ENCODE measurements around the gene SYTL3. TPM values are rescaled to one million over a fixed set of nuclear protein-coding genes. Genes with fewer than 3 reads are reported as not detected.

The SYTL3 gene
- total RNA-seq, 1 experiment from 2014 or later = 0.86 TPM

GRCh38 chr6:158784505-158784904 lies 134.7 kb downstream of the SYTL3 start:
- H3K27me3 ChIP-seq (replicated peaks; ENCODE audit: control insufficient read depth, insufficient read depth, low read length) = no peaks in the 10 kb centered on the region
- intact Hi-C loops (cut with micrococcal nuclease; ENCODE audit: unreplicated experiment) = no loop called here
- Mint-ChIP-seq H3K27me3 (ENCODE audit: insufficient read depth, unreplicated experiment) (no peaks in the 10 kb centered on the region), H3K27ac (ENCODE audit: unreplicated experiment) (no peak overlapping the region), H3K4me1 (ENCODE audit: low read depth, unreplicated experiment) (peaks cover 18% of the 10 kb centered on the region), H3K36me3 (ENCODE audit: insufficient read depth, unreplicated experiment) (peaks cover 97% of the 10 kb centered on the region), H3K4me3 (ENCODE audit: unreplicated experiment) (no peak overlapping the region), H3K9me3 (ENCODE audit: unreplicated experiment) (no peaks in the 10 kb centered on the region)
- no peak overlapping the region for H3K4me3 ChIP-seq (ENCODE audit: low read depth, low read length)
- no TSS peak for BruUV-seq (replicated peaks)
- peaks cover 16% of the 10 kb centered on the region for H3K4me1 ChIP-seq
- peaks cover 13% of the 10 kb centered on the region for H3K36me3 ChIP-seq (ENCODE audit: control insufficient read depth, insufficient read depth, low read length)
- CTCF ChIA-PET = no interaction called here
- TF ChIP-seq CTCF (IDR thresholded peaks at IDR 0.05; ENCODE audit: insufficient read depth in 1 of 2, low read depth in 1 of 2, low read length in 1 of 2, severe bottlenecking in 1 of 2, unreplicated experiment in 1 of 2) = no peak
- H3K9me3 ChIP-seq = no peaks in the 10 kb centered on the region
- no peak for DNase-seq
- POLR2A ChIA-PET = no interaction called here

- no peak overlapping the region for H3K27ac Mint-ChIP-seq (ENCODE audit: unreplicated experiment)
- intact Hi-C loops (cut with micrococcal nuclease; ENCODE audit: unreplicated experiment) = no loop called here
- POLR2A ChIA-PET = no interaction called here
- no peaks in the 10 kb centered on the region for H3K9me3 Mint-ChIP-seq (ENCODE audit: unreplicated experiment)
- no peaks in the 10 kb centered on the region for H3K27me3 Mint-ChIP-seq (ENCODE audit: insufficient read depth, unreplicated experiment)
- BruUV-seq (replicated peaks) = no TSS peak
- no peak for TF ChIP-seq CTCF (IDR thresholded peaks at IDR 0.05; ENCODE audit: insufficient read depth in 1 of 2, low read depth in 1 of 2, low read length in 1 of 2, severe bottlenecking in 1 of 2, unreplicated experiment in 1 of 2)
- H3K36me3 Mint-ChIP-seq (ENCODE audit: insufficient read depth, unreplicated experiment) = peaks cover 100% of the 10 kb centered on the region
- Histone ChIP-seq H3K27me3 (replicated peaks; ENCODE audit: control insufficient read depth, insufficient read depth, low read length) (no peaks in the 10 kb centered on the region), H3K4me3 (ENCODE audit: low read depth, low read length) (no peak overlapping the region), H3K4me1 (peaks cover 16% of the 10 kb centered on the region), H3K9me3 (no peaks in the 10 kb centered on the region), H3K36me3 (ENCODE audit: control insufficient read depth, insufficient read depth, low read length) (peaks cover 13% of the 10 kb centered on the region)
- H3K4me3 Mint-ChIP-seq (ENCODE audit: unreplicated experiment) = no peak overlapping the region
- DNase-seq = no peak
- peaks cover 18% of the 10 kb centered on the region for H3K4me1 Mint-ChIP-seq (ENCODE audit: low read depth, unreplicated experiment)
- CTCF ChIA-PET = no interaction called here
Observed at GRCh38 chr6:158785036-158785435, 135.2 kb downstream of the SYTL3 start.

GRCh38 chr6:158786645-158787304 lies 136.9 kb downstream of the SYTL3 start:
- TF ChIP-seq CTCF (IDR thresholded peaks at IDR 0.05; ENCODE audit: insufficient read depth in 1 of 2, low read depth in 1 of 2, low read length in 1 of 2, severe bottlenecking in 1 of 2, unreplicated experiment in 1 of 2) = no peak
- POLR2A ChIA-PET = no interaction called here
- BruUV-seq (replicated peaks) = TSS peak; percentile 5
- H3K9me3 Mint-ChIP-seq (ENCODE audit: unreplicated experiment) = no peaks in the 10 kb centered on the region
- intact Hi-C loops (cut with micrococcal nuclease; ENCODE audit: unreplicated experiment) = no loop called here
- peaks cover 96% of the 10 kb centered on the region for H3K36me3 Mint-ChIP-seq (ENCODE audit: insufficient read depth, unreplicated experiment)
- H3K27ac Mint-ChIP-seq (ENCODE audit: unreplicated experiment) = no peak overlapping the region
- H3K4me1 ChIP-seq = peaks cover 12% of the 10 kb centered on the region
- no peaks in the 10 kb centered on the region for H3K27me3 Mint-ChIP-seq (ENCODE audit: insufficient read depth, unreplicated experiment)
- CTCF ChIA-PET = no interaction called here
- no peak overlapping the region for H3K4me3 Mint-ChIP-seq (ENCODE audit: unreplicated experiment)
- no peaks in the 10 kb centered on the region for H3K9me3 ChIP-seq
- H3K27me3 ChIP-seq (replicated peaks; ENCODE audit: control insufficient read depth, insufficient read depth, low read length) = no peaks in the 10 kb centered on the region
- peaks cover 7% of the 10 kb centered on the region for H3K4me1 Mint-ChIP-seq (ENCODE audit: low read depth, unreplicated experiment)
- no peak for DNase-seq
- H3K36me3 ChIP-seq (ENCODE audit: control insufficient read depth, insufficient read depth, low read length) = peaks cover 6% of the 10 kb centered on the region
- H3K4me3 ChIP-seq (ENCODE audit: low read depth, low read length) = no peak overlapping the region

All from Caco-2 (cell line).